Adrenal gland (tissue), 12 donors: ENCODE results near the gene KRTAP10-10. TPM values are rescaled to one million over a fixed set of nuclear protein-coding genes. Genes with fewer than 3 reads are reported as not detected.
A peak's percentile ranks its signal among the peaks of the same experiment; 100 is the strongest.

Source experiments
- DNase-seq, 7 donors: peaks; one replicate each; pipeline ENCODE4 v3.0.0-alpha.2; 2019 to 2020
- H3K27ac ChIP-seq, 5 donors: fragments of 200-600 bp; sonication (generic) in 4 of 5; 1 replicate in 3 of 5; 2 replicates in 2 of 5; pipeline versions ENCODE4 v1.5.1 to v1.8.0; 2016 to 2020; ENCODE audit warnings: mild to moderate bottlenecking in 1 of 5
- H3K27me3 ChIP-seq: fragments of 200-600 bp; 2 replicates; pipeline ENCODE4 v1.8.0; 2021
- H3K36me3 ChIP-seq, 2 donors: fragments of 200-600 bp; replicated peaks in 1 of 2; 1 replicate in 1 of 2; 2 replicates in 1 of 2; pipeline versions ENCODE4 v1.5.1 to v1.8.0; 2018 to 2022
- H3K4me1 ChIP-seq, 2 donors: fragments of 200-600 bp; replicated peaks in 1 of 2; 1 replicate in 1 of 2; 2 replicates in 1 of 2; pipeline versions ENCODE4 v1.5.1 to v1.8.0; 2018 to 2021
- H3K4me3 ChIP-seq, 4 donors: fragments of 200-600 bp; sonication (generic) in 3 of 4; one replicate each; pipeline ENCODE4 v1.5.1; 2016 to 2018
- H3K9me3 ChIP-seq, 3 donors: fragments of 200-600 bp; sonication (generic) in 1 of 3; replicated peaks in 1 of 3; 1 replicate in 2 of 3; 2 replicates in 1 of 3; pipeline versions ENCODE4 v1.5.1 to v1.8.0; 2016 to 2021
- POLR2A ChIP-seq, 2 donors: fragments of 450-650 bp; IDR thresholded peaks; one replicate each; pipeline ENCODE4 v1.6.1; 2017; ENCODE audit warnings: antibody characterized with exemption in 2 of 2, mild to moderate bottlenecking in 2 of 2, moderate library complexity in 1 of 2
- WGBS, 4 donors: extraction: QIAGEN DNeasy Blood & Tissue Kit in 2 of 4; methylation state at CpG; one replicate each; pipeline versions ENCODE4 v1.1.5 to v1.1.7; 2013 to 2017; 5-methylcytosine and 5-hydroxymethylcytosine counted together
- intact Hi-C, 2 donors: fragments of 100-400 bp; cut with DNase I; formaldehyde crosslinking; loops; one replicate each; pipeline versions ENCODE4 v1.14.1 to v1.15.0; 2022 to 2023
- polyA plus RNA-seq, 3 donors: library from polyadenylated mRNA; stranded (reverse); fragments of 200-250 nt in 2 of 3; fragments of 350-450 nt in 1 of 3; fragmentation: Illumina TruSeq in 1 of 3; extraction: RNeasy Lipid Tissue Mini Kit (QIAGEN cat#74804) in 1 of 3; gene quantifications; one replicate each; pipeline ENCODE4 v1.2.3, GENCODE V29; 2013 to 2014
- total RNA-seq, 9 donors: library from RNA; depleted of rRNA in 4 of 9; stranded (reverse); fragments of >200 nt in 4 of 9; fragments of 120-200 nt in 1 of 9; fragmentation: NEBNext Ultra II Directional in 1 of 9; extraction: Animal tissue kit (Norgen Biotek cat#: 25700) in 1 of 9; gene quantifications; one replicate each; pipeline versions ENCODE4 v1.1.0 to v1.2.4, GENCODE V29; 2013 to 2023
- TF ChIP-seq, protein P1 (sequence below), 6 experiments: fragments of 450-650 bp in 4 of 6; fragments of 200-600 bp in 2 of 6; sonication (generic) in 1 of 6; IDR thresholded peaks; 1 replicate in 5 of 6; 2 replicates in 1 of 6; pipeline versions ENCODE4 v1.5.1 to v1.8.0; 2016 to 2021; ENCODE audit warnings: antibody characterized with exemption in 6 of 6, mild to moderate bottlenecking in 2 of 6, moderate library complexity in 1 of 6
- donor health status: healthy with polysubstance abuse.
- donor health status: Bipolar disorder and iron deficiency.
- donor health status: DM: yes; HTN: yes; CAD: no.
- donor health status: DM: no; HTN: no; CAD: no.
- donor health status: DM: no; HTN: no; CAD: no.
- donor health status: DM: yes; HTN: yes; CAD: no.

Gene KRTAP10-10
- total and polyA plus RNA-seq, 12 donors = not detected

DNA sequence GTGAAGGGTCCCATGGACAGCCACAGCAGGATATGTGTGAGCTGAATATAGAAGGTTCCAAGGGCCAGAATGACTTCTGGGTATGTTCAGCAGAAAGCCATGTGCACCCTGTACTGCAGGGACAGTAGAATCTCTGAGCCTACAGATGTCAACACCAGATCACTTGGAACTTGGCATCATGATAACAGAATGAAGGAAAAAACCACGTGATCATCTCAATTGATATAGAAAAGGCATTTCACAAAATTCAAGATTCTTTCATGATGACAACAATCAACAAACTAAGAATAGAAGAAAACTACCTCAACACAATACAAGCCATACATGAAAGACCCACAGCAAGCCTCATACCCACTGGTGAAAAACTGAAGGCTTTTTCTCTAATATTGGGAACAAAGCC is 30.5 kb downstream of the KRTAP10-10 start:
- H3K27ac ChIP-seq = no peak overlapping the region
- H3K4me1 ChIP-seq = no peaks in the 10 kb centered on the region
- TF ChIP-seq, protein P1, sequence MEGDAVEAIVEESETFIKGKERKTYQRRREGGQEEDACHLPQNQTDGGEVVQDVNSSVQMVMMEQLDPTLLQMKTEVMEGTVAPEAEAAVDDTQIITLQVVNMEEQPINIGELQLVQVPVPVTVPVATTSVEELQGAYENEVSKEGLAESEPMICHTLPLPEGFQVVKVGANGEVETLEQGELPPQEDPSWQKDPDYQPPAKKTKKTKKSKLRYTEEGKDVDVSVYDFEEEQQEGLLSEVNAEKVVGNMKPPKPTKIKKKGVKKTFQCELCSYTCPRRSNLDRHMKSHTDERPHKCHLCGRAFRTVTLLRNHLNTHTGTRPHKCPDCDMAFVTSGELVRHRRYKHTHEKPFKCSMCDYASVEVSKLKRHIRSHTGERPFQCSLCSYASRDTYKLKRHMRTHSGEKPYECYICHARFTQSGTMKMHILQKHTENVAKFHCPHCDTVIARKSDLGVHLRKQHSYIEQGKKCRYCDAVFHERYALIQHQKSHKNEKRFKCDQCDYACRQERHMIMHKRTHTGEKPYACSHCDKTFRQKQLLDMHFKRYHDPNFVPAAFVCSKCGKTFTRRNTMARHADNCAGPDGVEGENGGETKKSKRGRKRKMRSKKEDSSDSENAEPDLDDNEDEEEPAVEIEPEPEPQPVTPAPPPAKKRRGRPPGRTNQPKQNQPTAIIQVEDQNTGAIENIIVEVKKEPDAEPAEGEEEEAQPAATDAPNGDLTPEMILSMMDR (IDR thresholded peaks at IDR 0.05) = no peak
- TF ChIP-seq POLR2A (IDR thresholded peaks at IDR 0.05) = no peak
- no peak overlapping the region for H3K4me3 ChIP-seq
- no peaks in the 10 kb centered on the region for H3K9me3 ChIP-seq
- intact Hi-C loops = no loop called here
- DNase-seq = no peak
- H3K36me3 ChIP-seq = no peaks in the 10 kb centered on the region
- no peaks in the 10 kb centered on the region for H3K27me3 ChIP-seq
- WGBS, 4 donors = 67 to 79% (median 68%) methylated on average over 1 of the region's 1 CpG

DNA sequence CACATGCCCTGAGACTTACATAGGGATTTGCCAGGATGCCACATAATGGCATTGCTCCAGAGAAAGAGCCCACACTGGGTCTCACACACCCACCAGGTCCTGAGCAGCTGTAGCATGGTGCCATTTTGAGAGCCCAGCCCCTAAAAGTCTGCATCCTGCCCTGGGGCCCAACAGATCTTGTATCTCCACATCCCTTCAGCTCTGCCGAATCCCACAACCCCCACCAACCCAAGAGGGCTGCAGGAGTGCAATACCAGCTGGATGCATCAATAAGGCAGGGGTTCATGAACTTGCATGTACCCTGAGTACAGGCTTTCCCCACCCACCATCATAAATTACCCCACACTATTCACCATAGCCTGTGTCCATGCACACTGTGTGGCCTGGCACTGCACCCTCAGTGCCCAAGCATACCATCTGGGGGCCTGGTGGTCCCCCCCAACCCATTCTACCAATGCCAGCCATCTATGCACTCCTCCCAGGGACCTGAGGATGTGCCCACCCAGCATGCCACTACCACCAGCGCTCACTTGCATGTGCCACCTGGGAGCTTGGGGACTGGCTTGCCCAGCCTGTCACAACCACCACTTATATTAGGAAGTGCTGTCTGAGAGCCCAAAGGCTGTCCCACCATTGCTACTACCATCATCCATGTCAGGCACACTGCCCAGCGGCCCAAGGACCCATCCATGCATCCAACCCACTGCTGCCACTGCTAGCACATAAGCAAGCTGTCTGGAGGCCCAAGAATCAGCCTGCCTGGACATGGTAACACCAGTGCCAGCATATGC is 33.7 kb downstream of the KRTAP10-10 start:
- no peaks in the 10 kb centered on the region for H3K9me3 ChIP-seq
- H3K27ac ChIP-seq = no peak overlapping the region
- intact Hi-C loops = no loop called here
- DNase-seq = peak in 1 of 7 donors; percentile 17
- H3K36me3 ChIP-seq = no peaks in the 10 kb centered on the region
- no peak for TF ChIP-seq POLR2A (IDR thresholded peaks at IDR 0.05)
- H3K27me3 ChIP-seq = no peaks in the 10 kb centered on the region
- no peak overlapping the region for H3K4me3 ChIP-seq
- WGBS, 4 donors = 62 to 92% (median 72%) methylated on average over 2 to 3 of the region's 3 CpGs
- H3K4me1 ChIP-seq = no peaks in the 10 kb centered on the region

DNA sequence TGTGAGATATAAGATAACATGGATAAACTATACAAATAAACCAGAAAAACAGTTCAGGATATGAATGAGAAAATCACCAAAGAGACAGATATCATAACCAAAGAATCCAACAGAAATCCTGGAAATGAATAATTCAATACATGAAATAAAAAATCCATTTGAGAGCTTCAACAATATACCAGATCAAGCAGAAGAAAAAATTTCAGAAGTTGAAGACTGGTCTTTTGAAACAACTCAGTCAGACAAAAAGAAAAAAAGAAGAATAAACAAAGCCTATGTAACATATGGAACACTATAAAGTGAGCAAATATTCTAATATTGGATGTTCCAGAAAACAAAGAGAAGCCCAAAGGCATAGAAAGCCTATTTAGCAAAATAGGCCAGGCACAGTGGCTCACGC is 34.8 kb downstream of the KRTAP10-10 start:
- H3K4me1 ChIP-seq = no peaks in the 10 kb centered on the region
- no peaks in the 10 kb centered on the region for H3K36me3 ChIP-seq
- no peak for DNase-seq
- no peak overlapping the region for H3K27ac ChIP-seq
- intact Hi-C loops = no loop called here
- WGBS, 4 donors = 93 to 100% (median 95%) methylated on average over 1 of the region's 1 CpG
- H3K4me3 ChIP-seq = no peak overlapping the region
- H3K9me3 ChIP-seq = no peaks in the 10 kb centered on the region
- no peaks in the 10 kb centered on the region for H3K27me3 ChIP-seq
- TF ChIP-seq POLR2A (IDR thresholded peaks at IDR 0.05) = no peak
- TF ChIP-seq, protein P1 (IDR thresholded peaks at IDR 0.05) = no peak

DNA sequence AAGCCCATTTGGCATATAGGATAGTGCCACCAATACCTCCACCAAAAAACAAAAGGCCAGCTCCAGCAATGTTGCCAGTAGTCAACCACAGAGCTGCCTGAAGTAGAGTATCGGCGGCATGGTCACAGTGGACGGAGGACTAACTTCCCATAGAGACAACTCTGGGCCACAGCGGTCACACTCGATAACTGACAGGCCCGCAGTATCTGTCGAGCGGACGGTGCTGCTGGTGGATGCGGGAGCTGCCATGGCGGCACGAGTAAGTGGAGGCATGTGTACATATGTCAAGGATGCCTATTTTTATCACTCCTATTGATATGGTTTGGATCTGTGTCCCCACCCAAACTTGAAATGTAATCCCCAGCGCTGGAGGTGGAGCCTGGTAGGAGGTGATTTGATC is 40.7 kb downstream of the KRTAP10-10 start:
- intact Hi-C loops = no loop called here
- H3K27me3 ChIP-seq = no peaks in the 10 kb centered on the region
- H3K36me3 ChIP-seq = no peaks in the 10 kb centered on the region
- no peaks in the 10 kb centered on the region for H3K9me3 ChIP-seq
- no peak overlapping the region for H3K27ac ChIP-seq
- TF ChIP-seq, protein P1 (IDR thresholded peaks at IDR 0.05) = no peak
- TF ChIP-seq POLR2A (IDR thresholded peaks at IDR 0.05) = no peak
- peak in 1 of 7 donors; percentile 35 for DNase-seq
- WGBS, 4 donors = 89 to 91% (median 90%) methylated on average over 13 of the region's 13 CpGs
- no peak overlapping the region for H3K4me3 ChIP-seq
- H3K4me1 ChIP-seq = no peaks in the 10 kb centered on the region

DNA sequence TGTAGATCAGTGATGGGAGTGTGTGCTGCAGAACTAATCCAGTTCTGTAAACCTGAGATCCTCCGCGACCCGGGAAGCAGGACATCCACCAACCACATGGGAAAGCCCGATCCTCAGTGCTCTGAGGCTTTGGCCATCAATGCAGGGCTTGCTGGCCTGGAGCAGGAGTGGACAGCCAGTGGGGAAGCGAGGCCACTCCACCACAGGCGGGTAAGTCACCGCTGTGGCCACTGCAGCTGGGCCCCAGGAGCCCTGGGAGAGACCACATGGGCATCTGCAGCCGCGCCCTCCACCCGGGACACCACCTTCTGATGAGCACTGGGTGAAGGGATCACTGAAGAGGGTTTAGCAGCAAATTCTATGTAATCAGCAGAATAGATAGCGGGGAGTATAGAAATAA is 44.0 kb downstream of the KRTAP10-10 start:
- H3K4me1 ChIP-seq = no peaks in the 10 kb centered on the region
- no peaks in the 10 kb centered on the region for H3K27me3 ChIP-seq
- no peak overlapping the region for H3K4me3 ChIP-seq
- WGBS, 4 donors = 62 to 91% (median 70%) methylated on average over 8 to 11 of the region's 11 CpGs
- intact Hi-C loops = no loop called here
- H3K27ac ChIP-seq = no peak overlapping the region
- H3K36me3 ChIP-seq = no peaks in the 10 kb centered on the region
- no peaks in the 10 kb centered on the region for H3K9me3 ChIP-seq
- no peak for DNase-seq
- TF ChIP-seq, protein P1 (IDR thresholded peaks at IDR 0.05) = no peak
- TF ChIP-seq POLR2A (IDR thresholded peaks at IDR 0.05) = no peak
